NB4 (cell line): Measurements from ENCODE around the gene KIF21A.

Experiments
- DNase-seq: peaks from one replicate; pipeline ENCODE4 v3.0.0; 2010; ENCODE audit warnings: low read depth
- H3K4me3 ChIP-seq: one replicate; pipeline ENCODE4 v1.5.1; 2011; ENCODE audit warnings: mild to moderate bottlenecking, low read depth, low read length, moderate library complexity
- MAX ChIP-seq: IDR thresholded peaks from 2 replicates; pipeline ENCODE4 v1.6.1; 2011; ENCODE audit warnings: low read depth, low read length
- MYC ChIP-seq: IDR thresholded peaks from 2 replicates; pipeline ENCODE4 v1.6.1; 2011; ENCODE audit warnings: low read depth, low read length
- POLR2A ChIP-seq: IDR thresholded peaks from 2 replicates; pipeline ENCODE4 v1.6.1; 2011; ENCODE audit warnings: mild to moderate bottlenecking; ENCODE audit not compliant: insufficient read length; ENCODE audit errors: extremely low read depth
- TF ChIP-seq, protein P1 (sequence below): IDR thresholded peaks from one replicate; pipeline ENCODE4 v1.5.1; 2012; ENCODE audit warnings: low read depth, low read length

The KIF21A gene

GRCh38 chr12:39419471-39419870, 23.4 kb downstream of the KIF21A start:
- DNase-seq = no peak
- no peak for TF ChIP-seq MAX
- TF ChIP-seq, protein P1, sequence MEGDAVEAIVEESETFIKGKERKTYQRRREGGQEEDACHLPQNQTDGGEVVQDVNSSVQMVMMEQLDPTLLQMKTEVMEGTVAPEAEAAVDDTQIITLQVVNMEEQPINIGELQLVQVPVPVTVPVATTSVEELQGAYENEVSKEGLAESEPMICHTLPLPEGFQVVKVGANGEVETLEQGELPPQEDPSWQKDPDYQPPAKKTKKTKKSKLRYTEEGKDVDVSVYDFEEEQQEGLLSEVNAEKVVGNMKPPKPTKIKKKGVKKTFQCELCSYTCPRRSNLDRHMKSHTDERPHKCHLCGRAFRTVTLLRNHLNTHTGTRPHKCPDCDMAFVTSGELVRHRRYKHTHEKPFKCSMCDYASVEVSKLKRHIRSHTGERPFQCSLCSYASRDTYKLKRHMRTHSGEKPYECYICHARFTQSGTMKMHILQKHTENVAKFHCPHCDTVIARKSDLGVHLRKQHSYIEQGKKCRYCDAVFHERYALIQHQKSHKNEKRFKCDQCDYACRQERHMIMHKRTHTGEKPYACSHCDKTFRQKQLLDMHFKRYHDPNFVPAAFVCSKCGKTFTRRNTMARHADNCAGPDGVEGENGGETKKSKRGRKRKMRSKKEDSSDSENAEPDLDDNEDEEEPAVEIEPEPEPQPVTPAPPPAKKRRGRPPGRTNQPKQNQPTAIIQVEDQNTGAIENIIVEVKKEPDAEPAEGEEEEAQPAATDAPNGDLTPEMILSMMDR = no peak
- TF ChIP-seq MYC = no peak
- no peak for TF ChIP-seq POLR2A
- H3K4me3 ChIP-seq = no peak overlapping the region

DNA sequence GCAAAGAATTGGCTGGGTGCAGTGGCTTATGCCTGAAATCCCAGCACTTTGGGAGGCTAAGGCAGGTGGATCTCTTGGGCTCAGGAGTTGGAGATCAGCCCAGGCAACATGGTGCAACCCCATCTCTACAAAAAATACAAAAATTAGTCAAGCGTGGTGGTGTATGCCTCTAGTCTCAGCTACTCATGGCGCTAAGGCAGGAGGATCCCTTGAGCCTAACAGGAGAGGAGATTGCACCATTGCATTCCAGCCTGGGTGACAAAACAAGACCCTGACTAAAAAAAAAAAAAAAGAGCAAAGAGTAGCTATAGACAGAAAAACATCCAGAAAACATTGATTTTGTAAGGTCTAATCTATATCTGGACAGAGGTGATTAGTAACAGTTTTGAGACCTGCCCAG, 25.0 kb downstream of the KIF21A start:
- no peak for DNase-seq
- H3K4me3 ChIP-seq = no peak overlapping the region
- TF ChIP-seq, protein P1 = no peak
- no peak for TF ChIP-seq MYC
- TF ChIP-seq POLR2A = no peak
- TF ChIP-seq MAX = no peak

DNA sequence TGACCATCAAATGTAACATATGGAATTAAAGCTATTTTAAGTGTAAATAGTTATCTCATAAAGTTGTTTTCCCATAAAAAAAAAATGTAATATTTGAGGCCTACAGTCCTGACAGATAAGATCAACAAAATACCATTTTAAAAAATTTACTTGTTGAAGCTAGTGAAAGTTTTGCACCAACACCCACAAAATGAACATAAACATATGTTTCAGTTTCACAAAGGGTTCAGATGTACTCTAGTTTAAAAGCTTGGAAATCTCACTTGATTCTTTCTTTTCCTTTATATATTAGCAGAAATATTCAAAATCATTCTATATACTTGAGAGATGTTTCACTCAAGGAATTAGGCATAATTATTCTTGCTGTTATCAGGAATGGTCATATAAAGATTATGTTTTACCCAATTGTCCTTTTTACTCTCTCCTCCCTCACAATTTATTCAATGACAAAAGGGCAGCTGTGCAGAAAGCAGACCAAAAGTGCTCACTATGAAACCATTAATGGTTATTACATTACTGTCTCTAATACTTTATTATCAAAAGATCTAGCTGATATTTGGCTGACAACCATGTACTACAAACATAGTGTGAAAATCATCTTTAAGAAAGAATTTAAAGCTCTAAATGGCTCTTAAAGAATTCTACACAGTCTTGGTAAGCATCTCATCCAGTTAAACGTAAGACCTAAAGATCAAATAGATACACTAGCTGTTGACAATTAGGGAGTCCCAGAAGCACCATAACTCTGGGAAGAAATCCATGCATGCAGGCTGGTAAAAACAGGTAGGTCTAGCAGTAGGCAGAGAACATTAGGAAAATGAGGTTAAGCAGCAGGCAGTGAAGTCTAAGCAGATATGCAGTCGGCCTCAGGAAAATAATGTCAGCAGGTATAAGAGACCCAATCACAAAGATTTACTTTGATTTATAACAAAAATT, 28.8 kb downstream of the KIF21A start:
- no peak for DNase-seq
- no peak overlapping the region for H3K4me3 ChIP-seq
- TF ChIP-seq MYC = no peak
- TF ChIP-seq, protein P1 = no peak
- no peak for TF ChIP-seq MAX
- TF ChIP-seq POLR2A = no peak

GRCh38 chr12:39412210-39412609, 30.7 kb downstream of the KIF21A start:
- DNase-seq = no peak

GRCh38 chr12:39406262-39406661, 36.7 kb downstream of the KIF21A start:
- TF ChIP-seq MAX = no peak
- TF ChIP-seq POLR2A = no peak
- TF ChIP-seq MYC = no peak
- TF ChIP-seq, protein P1 = no peak
- no peak overlapping the region for H3K4me3 ChIP-seq
- no peak for DNase-seq

More at GRCh38 chr12:39412210-39412609, 30.7 kb downstream of the KIF21A start:
- TF ChIP-seq MYC = no peak
- no peak for TF ChIP-seq POLR2A
- TF ChIP-seq, protein P1 = no peak
- TF ChIP-seq MAX = no peak
- no peak overlapping the region for H3K4me3 ChIP-seq
